ENCODE data around the gene UIMC1. TPM values are rescaled to one million over a fixed set of nuclear protein-coding genes. Genes with fewer than 3 reads are reported as not detected.
A peak's percentile ranks its signal among the peaks of the same experiment; 100 is the strongest.
"Not testable (repeated sequence)": the region's sequence is repeated elsewhere in the genome, so short reads cannot be mapped to it uniquely, and the experiment has no call there.

Gene UIMC1
- total RNA-seq (2014; rRNA removed; shearing (Covaris generic)) (42.7 and 58.4 TPM in 2 replicates), total RNA-seq (2022) (78.5 and 94.1 TPM in 2 replicates), Bru-seq, nascent RNA (percentile 92 among the genes with signal in this experiment), BruChase-seq, experiment 1, labeled RNA remaining after a 6-hour chase (percentile 92 among the genes with signal in this experiment), BruChase-seq, experiment 2, labeled RNA remaining after a 2-hour chase (percentile 86 among the genes with signal in this experiment)
- long read RNA-seq, transcript UIMC1-212 (15 exons, 2,502 nt) = major isoform, 26 of 68 reads
- long read RNA-seq, partial matches to known transcripts = 6 of 68 reads
- long read RNA-seq, other reads (novel, unspliced or antisense) = 35 of 68 reads

- ChIA-PET CTCF (ENCODE audit: unreplicated experiment) (interaction anchor here (1.8 kb wide), 2 partner anchors 10 to 65 kb away, joined by 4 read pairs; no protein-coding TSS in a partner anchor), POLR2A (interaction anchor here (0.7 to 8.9 kb wide), 9 partner anchors 10 to 359 kb away, joined by 3 to 74 read pairs (median 6); partner anchors contain the start of gene ZNF346)
- peak within 1 kb of the TSS; percentile 100 for H3K4me2 ChIP-seq (ENCODE audit: low read length)
- peak within 1 kb of the TSS; percentile 75; the same call in 1 of the 2 replicates for H2AFZ ChIP-seq (ENCODE audit: low read length)
- H3K9me3 ChIP-seq (ENCODE audit: low read length) = no peaks in the 10 kb centered on the region
- H3K27ac ChIP-seq (ENCODE audit: low read depth, low read length, poor library complexity, severe bottlenecking) = peak within 1 kb of the TSS; percentile 72
- H3K9me2 ChIP-seq (ENCODE audit: insufficient read depth, low read length) = no peaks in the 10 kb centered on the region
- TF ChIP-seq EZH2phosphoT487 (IDR thresholded peaks at IDR 0.05; ENCODE audit: borderline replicate concordance, low read depth, low read length) (no peak), CTCF (conservative IDR thresholded peaks at IDR 0.05; ENCODE audit: low read length) (no peak)
- BruUV-seq (replicated peaks) = no TSS peak
- H3K36me3 ChIP-seq (ENCODE audit: insufficient read depth, low read length) = peaks cover 29% of the 10 kb centered on the region
- H4K20me1 ChIP-seq (ENCODE audit: insufficient read depth, low read length) = peaks cover 28% of the 10 kb centered on the region
- peak; percentile 96 for DNase-seq (ENCODE audit: low spot score)
- H3K4me3 ChIP-seq (ENCODE audit: low read depth, low read length, poor library complexity, severe bottlenecking) = peak within 1 kb of the TSS; percentile 95
- H3K4me1 ChIP-seq (ENCODE audit: insufficient read depth, low read length, poor library complexity, severe bottlenecking) = peaks cover 39% of the 10 kb centered on the region
- intact Hi-C loops (cut with micrococcal nuclease; ENCODE audit: unreplicated experiment) = loop anchor here (1.0 to 10.0 kb wide), 4 partner anchors 12 to 472 kb away; partner anchors contain the start of genes FGFR4 and RNF44
- peaks cover 49% of the 10 kb centered on the region for H3K79me2 ChIP-seq (ENCODE audit: insufficient read depth, low read depth, low read length)
These were observed at the start of gene UIMC1 for GRCh38 chr5:177006265-177006972. UIMC1 (minus strand) TSS chr5:177006779; CDS start chr5:176982615, 24,164 bp downstream.

DNA sequence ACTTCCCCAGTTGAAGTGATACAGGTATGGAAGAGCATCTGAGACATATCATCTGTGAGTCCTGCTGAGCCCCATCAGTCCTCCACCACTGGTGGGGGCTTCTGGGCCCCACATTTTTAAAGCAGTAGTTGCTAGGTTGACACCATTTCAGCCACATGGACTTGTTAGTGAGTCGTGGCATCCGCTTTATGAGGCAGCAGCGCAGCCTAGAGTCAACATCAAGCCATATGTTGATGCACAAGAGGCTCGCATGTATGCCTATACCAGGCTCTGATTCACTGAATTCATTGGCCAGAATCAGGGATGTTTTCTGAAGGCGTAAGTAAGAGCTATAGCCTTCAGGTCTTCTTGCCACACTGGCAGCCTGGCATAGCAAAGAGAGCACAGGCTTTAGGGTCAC, 42.7 kb upstream of the UIMC1 start:
- intact Hi-C loops (cut with micrococcal nuclease; ENCODE audit: unreplicated experiment) = no loop called here
- no peaks in the 10 kb centered on the region for H3K4me1 ChIP-seq (ENCODE audit: insufficient read depth, low read length, poor library complexity, severe bottlenecking)
- H3K27ac ChIP-seq (ENCODE audit: low read depth, low read length, poor library complexity, severe bottlenecking) = no peak overlapping the region
- H3K79me2 ChIP-seq (ENCODE audit: insufficient read depth, low read depth, low read length) = no peaks in the 10 kb centered on the region
- peaks cover 93% of the 10 kb centered on the region for H3K36me3 ChIP-seq (ENCODE audit: insufficient read depth, low read length)
- no peaks in the 10 kb centered on the region for H3K9me3 ChIP-seq (ENCODE audit: low read length)
- H3K4me2 ChIP-seq (ENCODE audit: low read length) = no peak overlapping the region
- H4K20me1 ChIP-seq (ENCODE audit: insufficient read depth, low read length) = no peaks in the 10 kb centered on the region
- H3K9me2 ChIP-seq (ENCODE audit: insufficient read depth, low read length) = no peaks in the 10 kb centered on the region
- no peak overlapping the region for H3K4me3 ChIP-seq (ENCODE audit: low read depth, low read length, poor library complexity, severe bottlenecking)
- peak; percentile 34 for DNase-seq (ENCODE audit: low spot score)
- TF ChIP-seq CTCF (conservative IDR thresholded peaks at IDR 0.05; ENCODE audit: low read length) = peak; percentile 31; the same call in 1 of the 2 replicates
- TF ChIP-seq EZH2phosphoT487 (IDR thresholded peaks at IDR 0.05; ENCODE audit: borderline replicate concordance, low read depth, low read length) = no peak
- BruUV-seq (replicated peaks) = no TSS peak
- CTCF ChIA-PET (ENCODE audit: unreplicated experiment) = no interaction called here
- POLR2A ChIA-PET = no interaction called here
- H2AFZ ChIP-seq (ENCODE audit: low read length) = no peak overlapping the region

- H3K9me3 ChIP-seq (ENCODE audit: low read length); intact Hi-C loops (cut with micrococcal nuclease; ENCODE audit: unreplicated experiment); H3K4me3 ChIP-seq (ENCODE audit: low read depth, low read length, poor library complexity, severe bottlenecking); POLR2A ChIA-PET; H4K20me1 ChIP-seq (ENCODE audit: insufficient read depth, low read length); H3K4me2 ChIP-seq (ENCODE audit: low read length); H3K4me1 ChIP-seq (ENCODE audit: insufficient read depth, low read length, poor library complexity, severe bottlenecking); H3K27ac ChIP-seq (ENCODE audit: low read depth, low read length, poor library complexity, severe bottlenecking); DNase-seq (ENCODE audit: low spot score); H3K79me2 ChIP-seq (ENCODE audit: insufficient read depth, low read depth, low read length); CTCF ChIA-PET (ENCODE audit: unreplicated experiment); BruUV-seq (replicated peaks); H2AFZ ChIP-seq (ENCODE audit: low read length); H3K9me2 ChIP-seq (ENCODE audit: insufficient read depth, low read length): not testable (repeated sequence)
- peaks cover 94% of the 10 kb centered on the region for H3K36me3 ChIP-seq (ENCODE audit: insufficient read depth, low read length)
These were observed 42.0 kb upstream of the UIMC1 start for GRCh38 chr5:177048531-177048930.
